Measurements from ENCODE around the gene CNP.

CNP gene

GRCh38 chr17:41942626-41943373 lies 23.8 kb upstream of the CNP start:
- no peak for DNase-seq

GRCh38 chr17:41943492-41943891 lies 23.1 kb upstream of the CNP start:
- DNase-seq = no peak

- DNase-seq = no peak
These were observed 21.7 kb upstream of the CNP start for GRCh38 chr17:41944943-41945342.

GRCh38 chr17:41948762-41949460 lies 17.7 kb upstream of the CNP start:
- no peak for DNase-seq

- no peak for DNase-seq
These were observed 10.1 kb upstream of the CNP start for GRCh38 chr17:41956522-41956921.

GRCh38 chr17:41957031-41957868 lies 9.3 kb upstream of the CNP start:
- no peak for DNase-seq

GRCh38 chr17:41957869-41958439 lies 8.6 kb upstream of the CNP start:
- no peak for DNase-seq

- no peak for DNase-seq
These were observed 7.6 kb upstream of the CNP start for GRCh38 chr17:41959030-41959335.

GRCh38 chr17:41959336-41960095 lies 7.1 kb upstream of the CNP start:
- peak; percentile 42 for DNase-seq

GRCh38 chr17:41962111-41962510 lies 4.5 kb upstream of the CNP start:
- DNase-seq = peak; percentile 86

- DNase-seq = peak; percentile 85
These were observed 3.7 kb upstream of the CNP start for GRCh38 chr17:41962768-41963434.

- DNase-seq = peak; percentile 93
These were observed 717 bp upstream of the CNP start for GRCh38 chr17:41965694-41966462.

- DNase-seq = peak; percentile 37
These were observed 736 bp downstream of the CNP start for GRCh38 chr17:41967141-41967920.

- DNase-seq = no peak
These were observed 1.5 kb downstream of the CNP start for GRCh38 chr17:41967921-41968578.

GRCh38 chr17:41968676-41969075 lies 2.1 kb downstream of the CNP start:
- DNase-seq = no peak

GRCh38 chr17:41970901-41971331 lies 4.3 kb downstream of the CNP start:
- DNase-seq = no peak

- no peak for DNase-seq
These were observed 5.3 kb downstream of the CNP start for GRCh38 chr17:41971721-41972523.

- no peak for DNase-seq
These were observed 6.2 kb downstream of the CNP start for GRCh38 chr17:41972571-41973407.

All from RPMI8226 (cell line).